Keratinocyte (primary cell): ENCODE results near the gene PICALM.

ENCODE experiments used
- CTCF ChIP-seq, 3 experiments: IDR thresholded peaks in 1 of 3; conservative IDR thresholded peaks in 1 of 3; optimal IDR thresholded peaks in 1 of 3; 2 replicates in 2 of 3; 3 replicates in 1 of 3; pipeline versions ENCODE3 to v1.5.1; 2011; ENCODE audit warnings: low read length in 3 of 3, mild to moderate bottlenecking in 3 of 3, moderate library complexity in 2 of 3, control low read depth in 1 of 3, inconsistent platforms in 1 of 3; ENCODE audit not compliant: insufficient read depth in 2 of 3; ENCODE audit errors: extremely low read depth in 1 of 3
- EZH2 ChIP-seq: IDR thresholded peaks from one replicate; pipeline ENCODE4 v1.6.1; 2012; ENCODE audit warnings: inconsistent platforms, mild to moderate bottlenecking, low read length, moderate library complexity

GRCh38 chr11:86060544-86060943, 8.3 kb downstream of the PICALM start:
- no peak for TF ChIP-seq CTCF (optimal IDR thresholded peaks at IDR 0.05 in 1 of 3, IDR thresholded peaks at IDR 0.05 in 1 of 3, conservative IDR thresholded peaks at IDR 0.05 in 1 of 3; ENCODE audit: extremely low read depth in 1 of 3, insufficient read depth in 2 of 3, low read length in 3 of 3)
- no peak for TF ChIP-seq EZH2
